Measurements from ENCODE around the gene CCDC154. TPM values are rescaled to one million over a fixed set of nuclear protein-coding genes. Genes with fewer than 3 reads are reported as not detected.

The CCDC154 gene
- polyA plus RNA-seq, 1 experiment, result 0.02 TPM

DNA sequence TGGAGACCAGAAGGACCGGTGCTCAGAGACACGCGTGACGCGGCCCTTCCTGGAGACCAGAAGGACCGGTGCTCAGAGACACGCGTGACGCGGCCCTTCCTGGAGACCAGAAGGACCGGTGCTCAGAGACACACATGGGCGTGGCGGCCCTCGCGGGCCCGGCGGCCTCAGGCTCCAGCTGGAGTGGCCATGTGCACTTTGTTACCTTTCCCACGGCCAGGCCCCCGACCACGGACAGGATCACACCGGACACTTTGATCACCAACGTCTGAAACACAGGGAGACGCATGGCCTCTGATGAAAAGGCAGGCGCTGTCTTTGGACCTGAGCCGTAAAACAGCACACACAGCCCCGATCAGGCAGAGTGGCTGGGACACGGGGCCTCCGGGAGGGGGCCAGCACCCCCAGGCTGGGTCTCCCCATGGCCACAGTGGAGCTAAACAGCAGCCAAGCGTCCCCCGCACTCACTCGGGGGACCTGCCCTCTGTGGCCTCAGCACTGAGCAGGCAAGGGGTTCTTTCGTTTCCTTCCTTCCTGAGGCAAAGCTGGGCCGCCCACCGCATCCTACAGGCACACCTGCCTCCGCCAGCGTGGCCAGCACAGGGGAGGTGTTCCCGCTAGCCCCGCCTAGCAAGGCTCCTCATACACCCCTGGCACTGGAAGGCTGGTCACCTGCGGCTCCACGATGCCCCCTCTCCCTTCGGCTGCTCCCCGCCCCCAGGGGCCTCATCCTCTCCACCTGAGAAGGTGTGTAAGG is 13.3 kb upstream of the CCDC154 start:
- ChIA-PET POLR2A (no interaction called here), CTCF (no interaction called here)
- H3K27ac ChIP-seq (ENCODE audit: low read depth, low read length), result no peak overlapping the region
- no peak for DNase-seq (ENCODE audit: low read depth, low spot score)
- H3K9me3 ChIP-seq (ENCODE audit: control insufficient read depth, insufficient read depth, low read length), result no peaks in the 10 kb centered on the region; the same call in 1 of the 2 replicates
- TF ChIP-seq, protein P1, sequence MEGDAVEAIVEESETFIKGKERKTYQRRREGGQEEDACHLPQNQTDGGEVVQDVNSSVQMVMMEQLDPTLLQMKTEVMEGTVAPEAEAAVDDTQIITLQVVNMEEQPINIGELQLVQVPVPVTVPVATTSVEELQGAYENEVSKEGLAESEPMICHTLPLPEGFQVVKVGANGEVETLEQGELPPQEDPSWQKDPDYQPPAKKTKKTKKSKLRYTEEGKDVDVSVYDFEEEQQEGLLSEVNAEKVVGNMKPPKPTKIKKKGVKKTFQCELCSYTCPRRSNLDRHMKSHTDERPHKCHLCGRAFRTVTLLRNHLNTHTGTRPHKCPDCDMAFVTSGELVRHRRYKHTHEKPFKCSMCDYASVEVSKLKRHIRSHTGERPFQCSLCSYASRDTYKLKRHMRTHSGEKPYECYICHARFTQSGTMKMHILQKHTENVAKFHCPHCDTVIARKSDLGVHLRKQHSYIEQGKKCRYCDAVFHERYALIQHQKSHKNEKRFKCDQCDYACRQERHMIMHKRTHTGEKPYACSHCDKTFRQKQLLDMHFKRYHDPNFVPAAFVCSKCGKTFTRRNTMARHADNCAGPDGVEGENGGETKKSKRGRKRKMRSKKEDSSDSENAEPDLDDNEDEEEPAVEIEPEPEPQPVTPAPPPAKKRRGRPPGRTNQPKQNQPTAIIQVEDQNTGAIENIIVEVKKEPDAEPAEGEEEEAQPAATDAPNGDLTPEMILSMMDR (IDR thresholded peaks at IDR 0.05; ENCODE audit: low read depth, low read length), result no peak
- no peak overlapping the region for H3K4me3 ChIP-seq (ENCODE audit: low read depth, low read length)
- H3K27me3 ChIP-seq (ENCODE audit: control insufficient read depth, insufficient read depth, low read length), result no peaks in the 10 kb centered on the region

DNA sequence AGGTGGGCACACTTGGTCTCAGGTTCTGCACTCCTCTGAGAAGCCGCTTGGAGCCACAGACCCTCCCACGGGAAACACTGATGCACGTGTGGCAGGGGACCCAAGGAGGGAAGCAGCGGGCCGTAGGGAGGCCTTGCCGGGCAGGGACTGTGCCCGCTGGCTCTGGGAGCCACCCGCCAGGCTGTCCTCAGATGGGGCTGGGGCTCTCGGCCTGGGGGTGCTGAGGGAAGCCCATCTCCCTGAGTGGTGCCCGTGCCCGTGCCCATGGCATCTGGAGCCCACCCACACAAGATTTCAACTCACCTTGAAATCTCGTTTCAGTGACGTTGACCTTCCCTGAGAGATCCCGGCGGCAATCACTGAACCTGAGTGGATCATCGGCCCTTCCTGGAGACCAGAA is 12.6 kb upstream of the CCDC154 start:
- TF ChIP-seq, protein P1 (IDR thresholded peaks at IDR 0.05; ENCODE audit: low read depth, low read length), result no peak
- Histone ChIP-seq H3K27me3 (ENCODE audit: control insufficient read depth, insufficient read depth, low read length) (no peaks in the 10 kb centered on the region), H3K4me3 (ENCODE audit: low read depth, low read length) (no peak overlapping the region), H3K27ac (ENCODE audit: low read depth, low read length) (no peak overlapping the region), H3K9me3 (ENCODE audit: control insufficient read depth, insufficient read depth, low read length) (no peaks in the 10 kb centered on the region; the same call in 1 of the 2 replicates)
- no peak for DNase-seq (ENCODE audit: low read depth, low spot score)
- ChIA-PET CTCF (no interaction called here), POLR2A (no interaction called here)

DNA sequence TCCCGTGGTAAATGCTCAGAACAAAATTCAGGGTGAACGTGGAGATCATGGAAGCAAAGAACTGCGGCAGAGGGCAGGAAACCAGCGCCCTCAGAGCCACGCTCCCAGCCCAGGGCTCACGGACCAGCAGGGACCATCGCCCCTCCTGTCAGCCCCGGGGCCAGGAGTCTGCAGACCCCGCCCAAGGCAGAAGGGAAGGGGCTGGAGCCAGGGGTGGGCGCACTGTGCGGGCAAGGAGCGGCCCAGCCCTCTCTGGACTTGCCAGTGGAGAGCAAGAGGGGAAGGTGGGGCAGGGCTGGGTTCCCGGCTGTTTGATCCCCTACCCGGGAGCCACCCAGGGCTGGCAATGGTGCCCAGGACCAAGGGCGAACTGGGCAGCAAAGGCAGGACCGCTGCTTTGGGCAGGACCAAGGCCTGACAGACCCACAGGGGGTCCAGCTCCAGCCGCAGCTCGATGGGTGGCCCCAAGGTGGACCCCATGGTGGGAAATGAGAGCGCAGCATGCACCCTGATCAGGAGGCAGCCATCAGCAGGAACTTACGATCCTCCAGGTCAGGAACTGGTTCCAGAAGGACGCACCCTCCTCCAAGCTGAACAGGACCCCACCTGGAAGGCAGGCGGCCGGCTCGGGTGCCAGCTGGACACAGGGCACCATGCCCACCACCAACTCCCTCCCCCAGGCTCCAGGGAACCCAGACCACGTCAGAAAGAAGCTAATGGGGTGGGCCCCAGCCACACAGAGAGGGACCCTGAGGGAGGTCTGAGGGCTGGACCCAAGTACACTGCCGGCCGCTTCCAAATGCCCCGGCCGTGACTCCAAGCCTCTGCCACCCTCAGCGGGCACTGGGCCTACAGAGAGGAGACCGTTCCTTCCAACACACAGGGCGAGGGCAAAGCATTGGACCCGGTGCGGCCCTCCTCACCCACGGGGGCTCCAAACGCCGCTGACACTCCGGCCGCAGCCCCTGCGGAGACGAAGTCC is 11.1 kb upstream of the CCDC154 start:
- Histone ChIP-seq H3K9me3 (ENCODE audit: control insufficient read depth, insufficient read depth, low read length) (no peaks in the 10 kb centered on the region; the same call in 1 of the 2 replicates), H3K27me3 (ENCODE audit: control insufficient read depth, insufficient read depth, low read length) (no peaks in the 10 kb centered on the region), H3K4me3 (ENCODE audit: low read depth, low read length) (no peak overlapping the region), H3K27ac (ENCODE audit: low read depth, low read length) (no peak overlapping the region)
- CTCF ChIA-PET, result no interaction called here
- POLR2A ChIA-PET, result no interaction called here
- TF ChIP-seq, protein P1 (IDR thresholded peaks at IDR 0.05; ENCODE audit: low read depth, low read length), result no peak
- no peak for DNase-seq (ENCODE audit: low read depth, low spot score)

DNA sequence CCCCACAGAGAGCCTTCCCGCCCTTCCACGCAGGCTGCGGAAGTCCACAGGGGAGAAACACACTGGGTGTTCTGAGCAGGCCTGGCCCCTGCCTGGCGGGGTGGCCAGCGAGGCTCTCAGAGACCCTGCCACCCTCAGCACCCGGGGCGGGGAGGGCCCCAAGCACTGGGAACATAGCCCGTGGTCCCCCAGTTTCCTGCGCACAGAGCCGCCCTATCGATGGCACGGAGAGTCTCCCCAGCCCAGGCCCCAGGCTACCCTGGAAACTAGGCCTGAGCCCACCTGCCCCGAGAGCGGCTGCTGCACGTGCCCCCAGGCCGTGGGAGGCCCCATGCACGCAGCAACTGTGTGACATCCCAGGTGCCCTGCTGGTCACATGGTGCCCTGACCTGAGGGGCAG is 10.2 kb upstream of the CCDC154 start:
- H3K9me3 ChIP-seq (ENCODE audit: control insufficient read depth, insufficient read depth, low read length), result no peaks in the 10 kb centered on the region; the same call in 1 of the 2 replicates
- no peak for DNase-seq (ENCODE audit: low read depth, low spot score)
- TF ChIP-seq, protein P1 (IDR thresholded peaks at IDR 0.05; ENCODE audit: low read depth, low read length), result no peak
- H3K4me3 ChIP-seq (ENCODE audit: low read depth, low read length), result no peak overlapping the region
- POLR2A ChIA-PET, result no interaction called here
- H3K27me3 ChIP-seq (ENCODE audit: control insufficient read depth, insufficient read depth, low read length), result no peaks in the 10 kb centered on the region
- H3K27ac ChIP-seq (ENCODE audit: low read depth, low read length), result no peak overlapping the region
- CTCF ChIA-PET, result no interaction called here

DNA sequence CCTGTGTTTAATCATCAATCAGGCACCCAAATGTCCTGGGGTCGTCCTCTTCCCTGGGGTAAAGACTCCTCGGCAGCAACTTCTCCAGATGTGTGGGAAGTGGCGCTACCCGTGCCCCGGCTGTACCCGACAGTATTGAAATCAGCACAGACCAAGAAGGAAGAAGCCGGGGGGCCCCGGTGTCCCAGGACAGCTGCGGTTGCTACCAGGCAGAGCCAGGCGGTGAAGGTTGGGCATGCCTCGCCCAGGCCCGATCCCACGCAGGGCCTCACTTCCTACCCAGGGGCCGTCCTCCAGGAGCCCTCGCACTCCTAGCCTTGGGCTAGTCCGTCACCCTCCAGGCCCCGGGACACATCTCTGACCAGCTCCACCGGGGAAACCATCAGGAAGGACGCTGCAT is 9.0 kb upstream of the CCDC154 start:
- CTCF ChIA-PET, result no interaction called here
- no peaks in the 10 kb centered on the region; the same call in 1 of the 2 replicates for H3K9me3 ChIP-seq (ENCODE audit: control insufficient read depth, insufficient read depth, low read length)

More for the DNA sequence above, 9.0 kb upstream of the CCDC154 start:
- POLR2A ChIA-PET, result no interaction called here
- TF ChIP-seq, protein P1 (IDR thresholded peaks at IDR 0.05; ENCODE audit: low read depth, low read length), result no peak
- Histone ChIP-seq H3K4me3 (ENCODE audit: low read depth, low read length) (no peak overlapping the region), H3K27me3 (ENCODE audit: control insufficient read depth, insufficient read depth, low read length) (no peaks in the 10 kb centered on the region), H3K27ac (ENCODE audit: low read depth, low read length) (no peak overlapping the region)
- DNase-seq (ENCODE audit: low read depth, low spot score), result no peak

All from AG04450 (cell line).